HG02610 (cell line): ENCODE data around the gene FAM174B.

Experiments used
- ATAC-seq: cut with Tn5 transposase; IDR thresholded peaks from one replicate; pipeline ENCODE4 v1.9.1; 2021; ENCODE audit warnings: mild to moderate bottlenecking, moderate library complexity; ENCODE audit not compliant: unreplicated experiment

The FAM174B gene

DNA sequence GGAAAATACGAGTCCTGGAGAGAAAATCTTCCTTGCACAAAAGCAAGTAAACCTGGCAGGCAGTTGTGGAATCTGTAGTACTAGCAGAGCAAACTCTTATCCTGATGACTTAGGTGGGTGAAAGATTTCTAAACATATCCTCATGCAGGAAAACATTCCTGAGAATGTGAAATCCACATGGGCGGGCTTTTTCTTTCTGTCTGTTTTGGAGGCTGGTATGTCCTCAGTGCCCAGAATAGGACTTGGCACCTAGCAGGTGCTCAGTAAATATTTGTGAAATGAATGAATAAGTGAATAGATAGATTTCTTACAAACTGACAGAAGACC is 53.3 kb downstream of the FAM174B start:
- no peak for ATAC-seq

GRCh38 chr15:92601592-92602266 is 53.8 kb downstream of the FAM174B start:
- no peak for ATAC-seq

DNA sequence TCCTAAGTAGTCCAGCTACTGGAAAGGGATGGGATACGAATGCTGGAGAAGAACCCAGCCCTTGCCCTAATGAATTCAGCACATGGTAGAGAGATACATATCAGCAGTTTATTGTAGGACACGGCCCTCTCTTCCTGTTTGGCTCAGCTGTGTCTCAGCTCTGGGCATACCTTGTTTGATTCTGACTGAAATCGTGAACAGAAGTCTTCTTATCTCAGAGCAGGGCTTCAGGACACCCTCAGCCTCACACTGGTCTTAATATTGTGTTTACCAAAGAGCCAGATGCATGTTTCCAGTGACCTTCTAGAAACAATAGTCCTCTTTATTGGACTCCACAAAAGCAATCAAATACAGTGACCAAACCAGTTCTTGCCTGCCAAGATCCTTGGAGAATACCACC is 54.7 kb downstream of the FAM174B start:
- ATAC-seq, result no peak

- ATAC-seq, result no peak
These were observed 56.1 kb downstream of the FAM174B start for GRCh38 chr15:92599394-92599970.

- ATAC-seq, result no peak
These were observed 58.0 kb downstream of the FAM174B start for GRCh38 chr15:92597548-92597947.

DNA sequence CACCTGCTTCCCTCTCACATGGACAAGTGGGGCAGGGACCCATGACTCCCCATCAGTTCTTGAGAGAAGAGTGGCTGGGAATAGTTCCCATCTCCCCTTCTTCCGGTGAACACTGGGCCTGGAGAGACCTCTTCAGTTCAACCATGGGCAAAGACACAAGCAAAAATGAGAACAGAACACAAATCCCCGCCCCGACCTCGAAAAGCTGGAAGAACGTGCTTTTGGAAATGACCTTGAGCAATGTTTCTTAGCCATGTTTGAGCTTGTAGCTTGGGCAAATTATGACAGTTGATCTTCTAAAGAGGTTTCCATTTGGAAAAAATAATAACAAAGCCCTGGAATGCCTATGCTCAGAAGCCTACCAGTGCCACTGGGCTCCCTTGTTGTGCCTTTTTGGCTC is 59.0 kb downstream of the FAM174B start:
- no peak for ATAC-seq

- no peak for ATAC-seq
These were observed 59.8 kb downstream of the FAM174B start for GRCh38 chr15:92595506-92596381.

DNA sequence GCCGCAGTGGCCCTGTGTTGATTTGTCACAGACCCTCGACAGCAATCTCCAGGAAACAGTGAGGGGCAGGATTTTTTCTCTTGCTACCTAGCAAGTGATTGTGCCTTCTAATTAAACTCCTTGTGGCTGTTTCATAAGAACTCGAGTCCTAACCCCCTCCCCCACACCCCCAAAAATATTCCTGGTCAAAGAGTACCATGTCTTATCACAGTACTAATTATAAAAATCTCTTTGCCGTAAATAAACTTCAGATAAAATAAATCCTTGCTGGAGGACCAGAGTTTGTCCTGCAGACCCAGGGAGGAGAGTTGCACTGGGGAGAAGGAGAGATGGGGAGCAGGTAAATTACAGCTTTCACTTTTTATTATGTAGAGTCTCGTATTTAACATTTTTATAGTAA is 64.3 kb downstream of the FAM174B start:
- ATAC-seq, result no peak

DNA sequence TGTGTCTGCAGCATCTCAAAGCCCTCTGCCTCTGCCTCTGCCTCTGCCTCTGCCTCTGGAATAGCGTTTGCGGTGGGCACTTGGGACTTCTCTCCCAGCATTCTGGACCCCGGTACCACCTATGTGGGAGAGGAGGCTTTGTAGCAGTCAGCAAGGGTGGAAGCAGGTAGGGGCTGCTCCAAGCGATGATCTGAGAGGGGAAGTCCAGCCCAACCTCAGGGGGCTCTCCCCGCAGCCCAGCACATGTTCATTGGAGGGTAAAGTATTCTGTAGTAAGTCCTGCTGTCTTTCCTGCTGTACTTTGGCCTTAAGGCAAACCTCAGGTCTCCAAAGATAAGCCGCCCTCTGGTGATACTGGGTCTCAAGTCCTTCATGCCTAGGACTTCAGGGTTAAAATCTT is 68.6 kb downstream of the FAM174B start:
- ATAC-seq, result no peak

- no peak for ATAC-seq
These were observed 69.1 kb downstream of the FAM174B start for GRCh38 chr15:92586383-92586942.

DNA sequence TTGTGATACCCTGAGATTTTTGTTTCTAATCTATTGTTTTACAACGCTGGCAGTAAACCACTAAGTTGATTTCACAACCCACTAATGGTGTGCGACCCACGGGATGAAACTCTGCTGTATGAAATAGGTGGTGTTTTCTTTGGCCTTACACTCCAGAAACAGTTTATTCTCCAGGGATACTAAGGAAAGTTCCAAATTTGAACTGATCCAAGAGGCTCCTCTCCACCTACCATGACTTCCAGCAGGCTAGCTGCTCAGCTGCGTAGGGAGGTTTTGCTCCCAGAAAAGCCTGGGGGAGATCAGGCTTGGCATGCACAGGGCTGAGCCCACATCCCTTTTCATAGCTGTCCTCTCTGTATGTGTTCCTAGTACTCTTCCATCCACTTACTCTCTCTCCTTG is 71.5 kb downstream of the FAM174B start:
- ATAC-seq, result no peak

- no peak for ATAC-seq
These were observed 72.2 kb downstream of the FAM174B start for GRCh38 chr15:92583096-92584034.

GRCh38 chr15:92582206-92582605 is 73.4 kb downstream of the FAM174B start:
- ATAC-seq, result no peak

DNA sequence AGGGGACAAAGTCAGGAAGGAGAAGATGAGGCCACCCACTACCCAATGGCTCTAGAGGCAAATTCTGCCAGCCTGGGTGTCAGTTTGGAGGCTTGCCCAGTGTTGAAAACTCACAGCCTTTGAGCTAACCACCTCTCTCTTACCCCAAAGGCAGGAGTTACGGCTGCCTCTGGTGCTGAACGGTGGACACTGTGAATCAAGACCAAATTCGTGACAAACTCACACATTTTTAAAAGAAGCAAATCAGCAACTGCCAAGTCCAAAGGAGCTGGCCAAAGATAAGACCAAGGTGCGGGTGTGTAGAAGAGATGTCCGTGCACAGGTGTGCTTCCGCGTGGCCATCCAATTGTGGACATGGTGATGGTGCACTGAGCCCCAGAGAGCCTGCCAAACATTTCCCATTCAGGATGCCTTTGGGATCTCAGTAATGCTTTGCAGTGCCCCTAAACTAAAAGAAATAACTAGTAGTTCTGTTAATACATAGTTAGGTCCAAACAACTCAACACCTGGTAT is 74.6 kb downstream of the FAM174B start:
- ATAC-seq, result no peak

DNA sequence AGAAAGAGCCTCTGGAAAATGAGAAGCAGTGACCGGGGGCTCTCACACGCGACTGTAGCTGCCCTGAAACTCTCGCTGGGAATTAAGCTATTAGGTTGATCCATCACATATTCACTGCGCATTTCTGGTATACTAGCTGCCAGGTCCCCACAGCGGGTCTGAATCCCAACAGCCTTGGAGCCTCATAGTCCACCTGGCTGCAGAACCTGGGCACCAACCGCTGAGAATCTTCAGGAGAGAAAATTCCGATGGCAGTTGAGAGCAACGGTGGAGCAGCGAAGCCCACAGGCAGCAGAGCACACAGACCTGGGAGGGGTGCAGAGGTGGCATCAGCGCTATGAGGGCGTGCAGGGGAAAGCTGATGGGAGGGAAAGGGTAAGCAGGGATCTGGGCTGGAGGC is 75.1 kb downstream of the FAM174B start:
- no peak for ATAC-seq

GRCh38 chr15:92579931-92580470 is 75.6 kb downstream of the FAM174B start:
- no peak for ATAC-seq

GRCh38 chr15:92579486-92579885 is 76.1 kb downstream of the FAM174B start:
- no peak for ATAC-seq

DNA sequence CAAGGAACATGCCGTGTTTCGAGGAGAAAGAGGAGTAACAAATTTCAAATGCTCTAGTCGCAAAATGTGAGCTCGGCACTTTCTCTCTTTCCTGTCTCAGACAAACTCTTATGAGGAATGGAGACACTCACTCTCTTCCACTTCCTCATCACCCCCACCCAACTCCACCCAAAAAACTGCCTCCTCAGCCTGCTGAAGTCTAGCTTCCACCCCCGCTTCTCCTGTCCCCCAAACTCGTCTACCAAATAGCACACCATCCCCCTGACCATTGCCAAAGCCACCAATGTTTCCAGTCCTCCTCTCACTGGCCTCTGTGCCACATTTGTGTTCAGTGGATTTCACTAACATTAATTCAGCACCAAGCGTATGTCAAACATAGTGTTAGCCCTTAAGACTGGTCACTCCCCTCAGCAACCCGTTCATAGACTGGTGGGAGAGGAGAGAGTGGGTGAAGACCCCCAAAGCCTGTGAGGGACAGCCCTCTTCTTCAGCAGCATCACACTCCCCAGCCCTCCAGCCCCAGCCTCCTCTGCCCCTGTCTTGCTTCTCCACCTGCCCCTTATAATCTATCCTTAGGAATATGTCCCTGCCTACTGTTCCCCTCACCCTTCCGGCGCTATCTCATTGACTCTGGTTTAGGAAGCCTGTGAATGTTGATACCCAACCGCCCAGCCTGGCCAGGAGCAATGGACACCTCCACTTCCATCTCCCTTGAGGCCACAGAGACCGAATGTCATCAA is 77.3 kb downstream of the FAM174B start:
- no peak for ATAC-seq

GRCh38 chr15:92576597-92577200 is 78.9 kb downstream of the FAM174B start:
- no peak for ATAC-seq
